Measurements from ENCODE around the gene SLC47A2.

DNA sequence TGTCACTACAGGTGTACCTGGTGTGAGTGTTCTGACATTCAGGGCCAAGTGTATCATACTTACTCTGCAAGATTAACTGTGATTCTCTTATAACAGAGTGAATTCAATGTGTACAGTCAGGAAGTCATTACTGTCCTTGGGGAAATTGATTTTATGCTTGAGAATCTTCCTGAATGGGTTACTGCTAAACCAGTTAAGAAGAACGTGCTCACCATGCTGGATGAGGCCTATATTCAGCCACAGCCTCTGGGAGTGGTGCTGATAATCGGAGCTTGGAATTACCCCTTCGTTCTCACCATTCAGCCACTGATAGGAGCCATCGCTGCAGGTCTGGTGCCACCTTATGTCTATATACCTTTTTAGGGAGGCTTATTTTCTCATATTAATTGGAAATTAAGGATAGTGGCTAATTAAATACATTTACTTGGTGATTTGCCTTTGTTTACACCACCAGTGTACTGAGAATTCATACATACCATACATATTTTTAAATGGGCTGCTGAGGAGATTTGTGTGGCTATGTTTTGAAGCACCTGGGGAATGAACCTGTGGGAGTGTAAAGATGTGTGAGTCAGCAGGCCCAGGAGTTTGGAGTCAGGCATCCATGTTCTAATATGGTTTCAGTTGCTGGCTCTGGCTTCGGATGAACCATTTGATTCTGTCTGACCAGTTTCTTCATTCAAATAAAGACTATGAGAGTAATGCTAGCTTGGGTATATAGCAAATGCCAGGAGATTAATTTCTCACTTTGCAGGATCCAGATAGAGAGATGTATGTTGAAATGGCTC is 64.7 kb downstream of the SLC47A2 start:
- TF ChIP-seq NCOR1 (IDR thresholded peaks at IDR 0.05; ENCODE audit: borderline replicate concordance, low read length): no peak
- TF ChIP-seq POLR2AphosphoS5 (IDR thresholded peaks at IDR 0.05; ENCODE audit: low read depth, low read length): no peak
- TF ChIP-seq, protein P1, sequence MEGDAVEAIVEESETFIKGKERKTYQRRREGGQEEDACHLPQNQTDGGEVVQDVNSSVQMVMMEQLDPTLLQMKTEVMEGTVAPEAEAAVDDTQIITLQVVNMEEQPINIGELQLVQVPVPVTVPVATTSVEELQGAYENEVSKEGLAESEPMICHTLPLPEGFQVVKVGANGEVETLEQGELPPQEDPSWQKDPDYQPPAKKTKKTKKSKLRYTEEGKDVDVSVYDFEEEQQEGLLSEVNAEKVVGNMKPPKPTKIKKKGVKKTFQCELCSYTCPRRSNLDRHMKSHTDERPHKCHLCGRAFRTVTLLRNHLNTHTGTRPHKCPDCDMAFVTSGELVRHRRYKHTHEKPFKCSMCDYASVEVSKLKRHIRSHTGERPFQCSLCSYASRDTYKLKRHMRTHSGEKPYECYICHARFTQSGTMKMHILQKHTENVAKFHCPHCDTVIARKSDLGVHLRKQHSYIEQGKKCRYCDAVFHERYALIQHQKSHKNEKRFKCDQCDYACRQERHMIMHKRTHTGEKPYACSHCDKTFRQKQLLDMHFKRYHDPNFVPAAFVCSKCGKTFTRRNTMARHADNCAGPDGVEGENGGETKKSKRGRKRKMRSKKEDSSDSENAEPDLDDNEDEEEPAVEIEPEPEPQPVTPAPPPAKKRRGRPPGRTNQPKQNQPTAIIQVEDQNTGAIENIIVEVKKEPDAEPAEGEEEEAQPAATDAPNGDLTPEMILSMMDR (CRISPR knock-in tag; IDR thresholded peaks at IDR 0.05): no peak
- TF ChIP-seq HCFC1 (IDR thresholded peaks at IDR 0.05; ENCODE audit: low read depth, low read length): no peak
- TF ChIP-seq MTA3 (CRISPR knock-in tag; IDR thresholded peaks at IDR 0.05): no peak
- TF ChIP-seq, protein P2, sequence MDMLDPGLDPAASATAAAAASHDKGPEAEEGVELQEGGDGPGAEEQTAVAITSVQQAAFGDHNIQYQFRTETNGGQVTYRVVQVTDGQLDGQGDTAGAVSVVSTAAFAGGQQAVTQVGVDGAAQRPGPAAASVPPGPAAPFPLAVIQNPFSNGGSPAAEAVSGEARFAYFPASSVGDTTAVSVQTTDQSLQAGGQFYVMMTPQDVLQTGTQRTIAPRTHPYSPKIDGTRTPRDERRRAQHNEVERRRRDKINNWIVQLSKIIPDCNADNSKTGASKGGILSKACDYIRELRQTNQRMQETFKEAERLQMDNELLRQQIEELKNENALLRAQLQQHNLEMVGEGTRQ (IDR thresholded peaks at IDR 0.05; ENCODE audit: low read depth, low read length): no peak
- TF ChIP-seq, protein P2 (CRISPR knock-in tag; IDR thresholded peaks at IDR 0.05; ENCODE audit: borderline replicate concordance): no peak
- no peak for TF ChIP-seq ZNF121 (CRISPR knock-in tag; IDR thresholded peaks at IDR 0.05)
- no peak for TF ChIP-seq STAT5B (CRISPR knock-in tag; IDR thresholded peaks at IDR 0.05)
- peak; percentile 81 for TF ChIP-seq ZFX (CRISPR knock-in tag; IDR thresholded peaks at IDR 0.05; ENCODE audit: low read depth)
- TF ChIP-seq POLR2A (IDR thresholded peaks at IDR 0.05; ENCODE audit: insufficient read depth in 1 of 2, low read depth in 2 of 2, low read length in 2 of 2): no peak
- no peak for TF ChIP-seq BRCA1 (CRISPR knock-in tag; IDR thresholded peaks at IDR 0.05)
